ENCODE data around the gene GPC5. TPM values are rescaled to one million over a fixed set of nuclear protein-coding genes. Genes with fewer than 3 reads are reported as not detected.

Gene GPC5
- polyA plus RNA-seq, 2 of the 4 experiments (the other 2 are of a cell fraction) = not detected

- TF ChIP-seq PBX3 (IDR thresholded peaks at IDR 0.05) (no peak), ZFP36 (IDR thresholded peaks at IDR 0.05; ENCODE audit: borderline replicate concordance, partially characterized antibody) (no peak), SMC3 (IDR thresholded peaks at IDR 0.05) (no peak), MAZ (IDR thresholded peaks at IDR 0.05; ENCODE audit: borderline replicate concordance, low read depth, low read length) (no peak)
- no peak overlapping the region for H3K4me3 ChIP-seq
- no peak for ATAC-seq
- no peaks in the 10 kb centered on the region for H3K9me3 ChIP-seq
- H3K4me1 ChIP-seq = no peaks in the 10 kb centered on the region
- DNase-seq (ENCODE audit: low read depth in 1 of 2, low spot score in 1 of 2) = no peak
- H3K27ac ChIP-seq = no peak overlapping the region
- ChIA-PET CTCF (no interaction called here), POLR2A (no interaction called here)
- no peak for FAIRE-seq
- H3K4me2 ChIP-seq = no peak overlapping the region
- 44% methylated on average over 5 of the region's 5 CpGs for WGBS (ENCODE audit: missing lambda C conversion rate)
Measured at GRCh38 chr13:91567485-91568207, 169.2 kb downstream of the GPC5 start.

DNA sequence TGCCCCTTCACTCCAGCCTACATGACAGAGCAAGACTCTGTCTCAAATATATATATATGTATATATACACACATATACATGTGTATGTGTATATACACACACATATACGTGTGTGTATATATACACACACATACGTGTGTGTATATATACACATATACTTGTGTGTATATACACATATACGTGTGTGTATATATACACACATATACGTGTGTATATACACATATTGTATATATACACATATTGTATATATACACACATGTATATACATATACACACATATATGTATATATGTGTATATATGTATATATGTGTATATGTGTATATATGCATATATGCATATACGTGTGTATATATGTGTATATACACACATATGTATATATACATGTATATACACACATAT, 173.3 kb downstream of the GPC5 start:
- DNase-seq (ENCODE audit: low read depth in 1 of 2, low spot score in 1 of 2) (no peak), FAIRE-seq (no peak), ATAC-seq (no peak)
- TF ChIP-seq POLR2A (IDR thresholded peaks at IDR 0.05; ENCODE audit: low read length) (no peak), CBX2 (IDR thresholded peaks at IDR 0.05; ENCODE audit: borderline replicate concordance, low read depth) (no peak), SREBF2 (IDR thresholded peaks at IDR 0.05) (no peak), NPAS2 (CRISPR knock-in tag; IDR thresholded peaks at IDR 0.05; ENCODE audit: borderline replicate concordance) (no peak), CHD4 (IDR thresholded peaks at IDR 0.05; ENCODE audit: borderline replicate concordance) (no peak), CHD2 (IDR thresholded peaks at IDR 0.05; ENCODE audit: low read length, partially characterized antibody) (no peak), ZSCAN20 (CRISPR knock-in tag; IDR thresholded peaks at IDR 0.05) (no peak), SMC3 (IDR thresholded peaks at IDR 0.05) (no peak), RCOR1 (IDR thresholded peaks at IDR 0.05; ENCODE audit: low read depth, low read length) (no peak), PHF8 (IDR thresholded peaks at IDR 0.05; ENCODE audit: borderline replicate concordance, low read depth) (no peak), JUN (IDR thresholded peaks at IDR 0.05) (no peak), USF2 (IDR thresholded peaks at IDR 0.05) (no peak)
- TF ChIP-seq, protein P1, sequence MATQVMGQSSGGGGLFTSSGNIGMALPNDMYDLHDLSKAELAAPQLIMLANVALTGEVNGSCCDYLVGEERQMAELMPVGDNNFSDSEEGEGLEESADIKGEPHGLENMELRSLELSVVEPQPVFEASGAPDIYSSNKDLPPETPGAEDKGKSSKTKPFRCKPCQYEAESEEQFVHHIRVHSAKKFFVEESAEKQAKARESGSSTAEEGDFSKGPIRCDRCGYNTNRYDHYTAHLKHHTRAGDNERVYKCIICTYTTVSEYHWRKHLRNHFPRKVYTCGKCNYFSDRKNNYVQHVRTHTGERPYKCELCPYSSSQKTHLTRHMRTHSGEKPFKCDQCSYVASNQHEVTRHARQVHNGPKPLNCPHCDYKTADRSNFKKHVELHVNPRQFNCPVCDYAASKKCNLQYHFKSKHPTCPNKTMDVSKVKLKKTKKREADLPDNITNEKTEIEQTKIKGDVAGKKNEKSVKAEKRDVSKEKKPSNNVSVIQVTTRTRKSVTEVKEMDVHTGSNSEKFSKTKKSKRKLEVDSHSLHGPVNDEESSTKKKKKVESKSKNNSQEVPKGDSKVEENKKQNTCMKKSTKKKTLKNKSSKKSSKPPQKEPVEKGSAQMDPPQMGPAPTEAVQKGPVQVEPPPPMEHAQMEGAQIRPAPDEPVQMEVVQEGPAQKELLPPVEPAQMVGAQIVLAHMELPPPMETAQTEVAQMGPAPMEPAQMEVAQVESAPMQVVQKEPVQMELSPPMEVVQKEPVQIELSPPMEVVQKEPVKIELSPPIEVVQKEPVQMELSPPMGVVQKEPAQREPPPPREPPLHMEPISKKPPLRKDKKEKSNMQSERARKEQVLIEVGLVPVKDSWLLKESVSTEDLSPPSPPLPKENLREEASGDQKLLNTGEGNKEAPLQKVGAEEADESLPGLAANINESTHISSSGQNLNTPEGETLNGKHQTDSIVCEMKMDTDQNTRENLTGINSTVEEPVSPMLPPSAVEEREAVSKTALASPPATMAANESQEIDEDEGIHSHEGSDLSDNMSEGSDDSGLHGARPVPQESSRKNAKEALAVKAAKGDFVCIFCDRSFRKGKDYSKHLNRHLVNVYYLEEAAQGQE (IDR thresholded peaks at IDR 0.05) = no peak
- Histone ChIP-seq H3K4me2 (no peak overlapping the region), H3K4me1 (no peaks in the 10 kb centered on the region), H3K4me3 (no peak overlapping the region), H3K9me3 (no peaks in the 10 kb centered on the region), H3K27ac (no peak overlapping the region)
- WGBS (ENCODE audit: missing lambda C conversion rate) = 43% methylated on average over 5 of the region's 5 CpGs
- ChIA-PET POLR2A (no interaction called here), CTCF (no interaction called here)

DNA sequence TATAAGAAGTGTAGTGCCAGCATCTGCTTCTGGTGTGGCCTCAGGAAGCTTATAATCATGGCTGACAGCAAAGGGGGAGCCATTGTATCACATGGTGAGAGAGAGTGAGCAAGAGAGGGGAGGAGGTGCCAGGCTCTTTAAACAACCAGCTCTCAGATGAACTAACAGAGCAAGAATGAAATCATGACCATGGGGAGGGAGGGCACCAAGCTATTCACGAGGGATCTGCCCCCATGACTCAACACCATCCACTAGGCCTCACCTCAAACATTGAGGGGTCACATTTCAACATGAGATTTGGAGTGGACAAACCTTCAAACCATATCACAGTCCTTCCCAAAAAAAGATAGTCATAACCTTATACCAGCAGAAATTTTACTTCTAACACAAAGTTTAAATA, 174.0 kb downstream of the GPC5 start:
- CTCF ChIA-PET = no interaction called here
- no peak for FAIRE-seq
- 0% methylated on average over 1 of the region's 1 CpG for WGBS (ENCODE audit: missing lambda C conversion rate)

More for the DNA sequence above, 174.0 kb downstream of the GPC5 start:
- no peak for DNase-seq (ENCODE audit: low read depth in 1 of 2, low spot score in 1 of 2)
- no peak for ATAC-seq
- POLR2A ChIA-PET = no interaction called here
- H3K4me3 ChIP-seq = no peak overlapping the region
- TF ChIP-seq MAZ (IDR thresholded peaks at IDR 0.05; ENCODE audit: borderline replicate concordance, low read depth, low read length) = no peak
- no peak for TF ChIP-seq HOXB13 (CRISPR knock-in tag; IDR thresholded peaks at IDR 0.05; ENCODE audit: low read depth)
- no peak for TF ChIP-seq POLR2A (IDR thresholded peaks at IDR 0.05; ENCODE audit: low read length)
- TF ChIP-seq SREBF2 (IDR thresholded peaks at IDR 0.05) = no peak
- no peak for TF ChIP-seq MAFK (IDR thresholded peaks at IDR 0.05; ENCODE audit: partially characterized antibody)
- TF ChIP-seq TFCP2L1 (CRISPR knock-in tag; IDR thresholded peaks at IDR 0.05) = no peak
- no peak for TF ChIP-seq CEBPB (IDR thresholded peaks at IDR 0.05)
- H3K9me3 ChIP-seq = no peaks in the 10 kb centered on the region
- H3K4me1 ChIP-seq = no peaks in the 10 kb centered on the region
- no peak overlapping the region for H3K4me2 ChIP-seq
- no peak overlapping the region for H3K27ac ChIP-seq

Data from A549 (cell line).